Mucosa of rectum (tissue), 2 donors: ENCODE measurements around the gene LAYN.
A peak's percentile ranks its signal among the peaks of the same experiment; 100 is the strongest.

ENCODE experiments used
- H3K27ac ChIP-seq, 2 donors: one replicate each; pipeline ENCODE4 v1.7.0; 2013; ENCODE audit warnings: inconsistent platforms in 2 of 2, low read depth in 2 of 2, low read length in 2 of 2
- H3K27me3 ChIP-seq, 2 donors: one replicate each; pipeline ENCODE4 v1.7.0; 2013; ENCODE audit warnings: low read length in 2 of 2; ENCODE audit not compliant: control insufficient read depth in 2 of 2, insufficient read depth in 2 of 2
- H3K36me3 ChIP-seq, 2 donors: one replicate each; pipeline ENCODE4 v1.7.0; 2013; ENCODE audit warnings: low read length in 2 of 2; ENCODE audit not compliant: control insufficient read depth in 2 of 2, insufficient read depth in 2 of 2
- H3K4me1 ChIP-seq, 2 donors: one replicate each; pipeline ENCODE4 v1.7.0; 2013; ENCODE audit warnings: low read length in 2 of 2, mild to moderate bottlenecking in 1 of 2; ENCODE audit not compliant: control insufficient read depth in 2 of 2, insufficient read depth in 2 of 2
- H3K4me3 ChIP-seq, 2 donors: one replicate each; pipeline ENCODE4 v1.7.0; 2013; ENCODE audit warnings: low read length in 2 of 2
- H3K9ac ChIP-seq, 2 donors: one replicate each; pipeline ENCODE4 v1.7.0; 2013; ENCODE audit warnings: low read length in 2 of 2, low read depth in 1 of 2, mild to moderate bottlenecking in 1 of 2
- H3K9me3 ChIP-seq, 2 donors: one replicate each; pipeline ENCODE4 v1.7.0; 2013; ENCODE audit warnings: low read length in 2 of 2; ENCODE audit not compliant: control insufficient read depth in 2 of 2
- donor health status: healthy.
- donor health status: Normal muscosa, but diverticular disease.

The LAYN gene

GRCh38 chr11:111586388-111586831 is 45.9 kb downstream of the LAYN start:
- H3K9me3 ChIP-seq: no peaks in the 10 kb centered on the region
- H3K36me3 ChIP-seq: no peaks in the 10 kb centered on the region
- no peaks in the 10 kb centered on the region for H3K27me3 ChIP-seq
- no peak overlapping the region for H3K27ac ChIP-seq
- no peak overlapping the region for H3K4me3 ChIP-seq
- no peaks in the 10 kb centered on the region for H3K4me1 ChIP-seq
- H3K9ac ChIP-seq: no peak overlapping the region

GRCh38 chr11:111589114-111589513 is 48.6 kb downstream of the LAYN start:
- Histone ChIP-seq H3K27ac (no peak overlapping the region), H3K36me3 (no peaks in the 10 kb centered on the region), H3K9me3 (no peaks in the 10 kb centered on the region), H3K4me3 (no peak overlapping the region), H3K27me3 (no peaks in the 10 kb centered on the region), H3K9ac (no peak overlapping the region), H3K4me1 (no peaks in the 10 kb centered on the region)

- H3K4me3 ChIP-seq: no peak overlapping the region
- no peak overlapping the region for H3K9ac ChIP-seq
- H3K36me3 ChIP-seq: no peaks in the 10 kb centered on the region
- no peaks in the 10 kb centered on the region for H3K4me1 ChIP-seq
- no peaks in the 10 kb centered on the region for H3K9me3 ChIP-seq
- no peaks in the 10 kb centered on the region for H3K27me3 ChIP-seq
- H3K27ac ChIP-seq: no peak overlapping the region
Measured at GRCh38 chr11:111589886-111590499, 49.5 kb downstream of the LAYN start.

- H3K9ac ChIP-seq: no peak overlapping the region
- no peak overlapping the region for H3K27ac ChIP-seq
- H3K36me3 ChIP-seq: no peaks in the 10 kb centered on the region
- H3K9me3 ChIP-seq: no peaks in the 10 kb centered on the region
- no peaks in the 10 kb centered on the region for H3K4me1 ChIP-seq
- no peaks in the 10 kb centered on the region for H3K27me3 ChIP-seq
- no peak overlapping the region for H3K4me3 ChIP-seq
Measured at GRCh38 chr11:111591187-111591960, 50.9 kb downstream of the LAYN start.

GRCh38 chr11:111592491-111592890 is 52.0 kb downstream of the LAYN start:
- H3K36me3 ChIP-seq: no peaks in the 10 kb centered on the region
- no peak overlapping the region for H3K4me3 ChIP-seq
- H3K9me3 ChIP-seq: no peaks in the 10 kb centered on the region
- no peaks in the 10 kb centered on the region for H3K27me3 ChIP-seq
- H3K27ac ChIP-seq: no peak overlapping the region
- H3K9ac ChIP-seq: no peak overlapping the region
- no peaks in the 10 kb centered on the region for H3K4me1 ChIP-seq

- H3K36me3 ChIP-seq: no peaks in the 10 kb centered on the region
- peaks cover 0 to under 1% of the 10 kb centered on the region in 2 donors for H3K4me1 ChIP-seq
- H3K4me3 ChIP-seq: no peak overlapping the region
- H3K27me3 ChIP-seq: no peaks in the 10 kb centered on the region
- no peaks in the 10 kb centered on the region for H3K9me3 ChIP-seq
- no peak overlapping the region for H3K27ac ChIP-seq
- H3K9ac ChIP-seq: no peak overlapping the region
Measured at GRCh38 chr11:111596319-111596718, 55.8 kb downstream of the LAYN start.

- Histone ChIP-seq H3K36me3 (no peaks in the 10 kb centered on the region), H3K4me1 (peaks cover 4 to 6% of the 10 kb centered on the region in 2 donors), H3K4me3 (no peak overlapping the region), H3K9ac (no peak overlapping the region), H3K27ac (no peak overlapping the region), H3K9me3 (no peaks in the 10 kb centered on the region), H3K27me3 (no peaks in the 10 kb centered on the region)
Measured at GRCh38 chr11:111598148-111598547, 57.6 kb downstream of the LAYN start.

- Histone ChIP-seq H3K4me3 (no peak overlapping the region), H3K27ac (no peak overlapping the region), H3K36me3 (no peaks in the 10 kb centered on the region), H3K27me3 (no peaks in the 10 kb centered on the region), H3K9me3 (no peaks in the 10 kb centered on the region), H3K9ac (no peak overlapping the region), H3K4me1 (peaks cover 7 to 10% of the 10 kb centered on the region in 2 donors)
Measured at GRCh38 chr11:111598559-111598958, 58.0 kb downstream of the LAYN start.

- Histone ChIP-seq H3K4me1 (peaks cover 17 to 18% of the 10 kb centered on the region in 2 donors), H3K36me3 (no peaks in the 10 kb centered on the region), H3K9ac (peak overlapping the region; percentile 68 to 72), H3K27me3 (no peaks in the 10 kb centered on the region), H3K4me3 (peak overlapping the region; percentile 75 to 78), H3K9me3 (no peaks in the 10 kb centered on the region), H3K27ac (peak overlapping the region; percentile 80 to 93)
Measured at GRCh38 chr11:111601636-111601978, 61.1 kb downstream of the LAYN start.

GRCh38 chr11:111601979-111602864 is 61.7 kb downstream of the LAYN start, which contains the start of gene SIK2:
TSS of gene SIK2 (plus strand) at chr11:111602449. CDS start at chr11:111602564, 115 bp downstream.
- H3K36me3 ChIP-seq: no peaks in the 10 kb centered on the region
- no peaks in the 10 kb centered on the region for H3K9me3 ChIP-seq
- H3K27me3 ChIP-seq: no peaks in the 10 kb centered on the region
- H3K9ac ChIP-seq: peak within 1 kb of the TSS; percentile 87 to 97
- H3K27ac ChIP-seq: peak within 1 kb of the TSS; percentile 93 to 94
- H3K4me3 ChIP-seq: peak within 1 kb of the TSS; percentile 75 to 90
- H3K4me1 ChIP-seq: peaks cover 17 to 18% of the 10 kb centered on the region in 2 donors
